DOHH2 (cell line): Measurements from ENCODE around the gene CROCC.
"Not testable (repeated sequence)": the region's sequence is repeated elsewhere in the genome, so short reads cannot be mapped to it uniquely, and the experiment has no call there.

Source experiments
- H3F3A ChIP-seq: fragments of 200-600 bp; sonication (generic), shearing (Covaris generic); 2 replicates; pipeline ENCODE4 v1.6.0; 2016; ENCODE audit warnings: antibody characterized with exemption, mild to moderate bottlenecking; ENCODE audit not compliant: control insufficient read depth, insufficient read depth
- H3K27ac ChIP-seq: fragments of 200-600 bp; sonication (generic); 2 replicates; pipeline ENCODE4 v1.5.1; 2014; ENCODE audit warnings: low read depth, mild to moderate bottlenecking, low read length, moderate library complexity
- H3K27me3 ChIP-seq: fragments of 200-600 bp; sonication (generic); 2 replicates; pipeline ENCODE4 v1.6.1; 2014; ENCODE audit warnings: mild to moderate bottlenecking, low read length, mixed read lengths; ENCODE audit not compliant: control insufficient read depth
- H3K36me3 ChIP-seq: fragments of 200-600 bp; sonication (generic); 2 replicates; pipeline ENCODE4 v1.6.1; 2014; ENCODE audit warnings: mild to moderate bottlenecking, low read length, moderate library complexity, mixed read lengths; ENCODE audit not compliant: control insufficient read depth
- H3K4me1 ChIP-seq: fragments of 200-600 bp; sonication (generic); 2 replicates; pipeline ENCODE4 v1.6.1; 2014; ENCODE audit warnings: mild to moderate bottlenecking, low read length, mixed read lengths; ENCODE audit not compliant: control insufficient read depth
- H3K4me2 ChIP-seq: fragments of 200-600 bp; sonication (generic); 2 replicates; pipeline ENCODE4 v1.6.0; 2014; ENCODE audit warnings: mild to moderate bottlenecking, low read length, moderate library complexity
- H3K4me3 ChIP-seq: fragments of 200-600 bp; sonication (generic); 2 replicates; pipeline ENCODE4 v1.5.1; 2014; ENCODE audit warnings: mild to moderate bottlenecking, low read length, mixed read lengths
- H3K79me2 ChIP-seq: fragments of 200-600 bp; sonication (generic); 2 replicates; pipeline ENCODE4 v1.6.1; 2014; ENCODE audit warnings: mild to moderate bottlenecking, low read length, mixed read lengths; ENCODE audit not compliant: control insufficient read depth
- H3K9me2 ChIP-seq: fragments of 200-600 bp; sonication (generic); replicated peaks from 2 replicates; pipeline ENCODE4 v1.6.1; 2014; ENCODE audit warnings: mild to moderate bottlenecking, low read length, mixed read lengths; ENCODE audit not compliant: control insufficient read depth
- H3K9me3 ChIP-seq: fragments of 200-600 bp; sonication (generic); 2 replicates; pipeline ENCODE4 v1.6.1; 2014; ENCODE audit warnings: antibody characterized with exemption, low read length, mixed read lengths; ENCODE audit not compliant: control insufficient read depth, insufficient read depth
- H4K20me1 ChIP-seq: fragments of 200-600 bp; sonication (generic); 2 replicates; pipeline ENCODE4 v1.6.0; 2014; ENCODE audit warnings: low read depth, mild to moderate bottlenecking, antibody characterized with exemption, low read length, moderate library complexity; ENCODE audit not compliant: control insufficient read depth, insufficient read depth
- EZH2phosphoT487 ChIP-seq: fragments of 200-600 bp; sonication (generic); IDR thresholded peaks from 2 replicates; pipeline ENCODE4 v1.6.1; 2017; ENCODE audit warnings: borderline replicate concordance, mild to moderate bottlenecking, antibody characterized with exemption, low read length, moderate library complexity, mixed read lengths
- TF ChIP-seq, protein P1 (sequence below): fragments of 200-600 bp; sonication (generic); IDR thresholded peaks from one replicate; pipeline ENCODE4 v1.5.1; 2014; ENCODE audit warnings: antibody characterized with exemption, mild to moderate bottlenecking, low read depth, low read length; ENCODE audit not compliant: poor library complexity, severe bottlenecking

The CROCC gene

DNA sequence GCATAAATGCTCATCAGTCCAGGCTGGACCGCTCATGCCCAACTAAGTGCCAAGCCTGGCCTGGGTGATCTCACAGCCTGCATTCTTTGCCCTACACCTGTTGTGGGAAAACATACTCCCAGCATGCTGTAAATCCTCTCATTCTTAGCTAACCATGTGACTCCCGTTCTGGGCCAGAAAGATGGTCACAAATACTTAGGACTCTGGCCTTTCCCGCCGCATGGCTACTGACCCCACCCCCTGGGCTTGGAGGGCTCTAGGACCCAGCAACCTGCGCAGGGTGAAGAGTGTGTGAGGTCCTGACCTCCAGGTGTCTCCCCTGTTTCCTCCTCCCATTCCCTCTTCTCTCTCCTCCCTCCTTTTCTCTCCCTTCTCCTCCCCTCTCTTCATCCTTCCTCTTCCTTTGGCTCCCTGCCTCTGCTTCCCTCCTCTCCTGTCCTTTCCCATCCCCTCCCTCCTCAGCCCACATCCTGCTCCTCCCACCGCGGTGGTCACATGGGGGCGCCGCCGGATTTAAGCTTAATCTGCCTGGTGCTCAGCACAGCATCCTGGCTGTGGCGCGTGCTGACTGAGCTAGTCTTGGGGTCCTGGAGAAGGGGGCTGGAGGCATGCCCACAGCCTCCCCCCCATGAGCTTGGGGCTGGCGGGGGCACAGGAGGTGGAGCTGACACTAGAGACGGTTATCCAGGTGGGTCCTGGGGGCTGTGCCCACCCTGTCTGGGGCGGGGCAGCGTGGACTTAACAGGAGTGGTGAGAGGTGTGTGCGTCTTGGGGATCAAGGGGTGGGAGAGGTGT lies at the start of gene CROCC:
Gene CROCC (plus strand): TSS at position 541 of the 795 bp plus-strand sequence. CDS start 88 bp downstream, at position 629.
- no peaks in the 10 kb centered on the region for H3F3A ChIP-seq
- H3K79me2 ChIP-seq, result no peaks in the 10 kb centered on the region
- TF ChIP-seq EZH2phosphoT487, result no peak
- TF ChIP-seq, protein P1, sequence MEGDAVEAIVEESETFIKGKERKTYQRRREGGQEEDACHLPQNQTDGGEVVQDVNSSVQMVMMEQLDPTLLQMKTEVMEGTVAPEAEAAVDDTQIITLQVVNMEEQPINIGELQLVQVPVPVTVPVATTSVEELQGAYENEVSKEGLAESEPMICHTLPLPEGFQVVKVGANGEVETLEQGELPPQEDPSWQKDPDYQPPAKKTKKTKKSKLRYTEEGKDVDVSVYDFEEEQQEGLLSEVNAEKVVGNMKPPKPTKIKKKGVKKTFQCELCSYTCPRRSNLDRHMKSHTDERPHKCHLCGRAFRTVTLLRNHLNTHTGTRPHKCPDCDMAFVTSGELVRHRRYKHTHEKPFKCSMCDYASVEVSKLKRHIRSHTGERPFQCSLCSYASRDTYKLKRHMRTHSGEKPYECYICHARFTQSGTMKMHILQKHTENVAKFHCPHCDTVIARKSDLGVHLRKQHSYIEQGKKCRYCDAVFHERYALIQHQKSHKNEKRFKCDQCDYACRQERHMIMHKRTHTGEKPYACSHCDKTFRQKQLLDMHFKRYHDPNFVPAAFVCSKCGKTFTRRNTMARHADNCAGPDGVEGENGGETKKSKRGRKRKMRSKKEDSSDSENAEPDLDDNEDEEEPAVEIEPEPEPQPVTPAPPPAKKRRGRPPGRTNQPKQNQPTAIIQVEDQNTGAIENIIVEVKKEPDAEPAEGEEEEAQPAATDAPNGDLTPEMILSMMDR, result peak; percentile 30
- H3K36me3 ChIP-seq, result no peaks in the 10 kb centered on the region
- no peaks in the 10 kb centered on the region for H4K20me1 ChIP-seq
- H3K9me3 ChIP-seq, result no peaks in the 10 kb centered on the region
- H3K9me2 ChIP-seq, result no peaks in the 10 kb centered on the region
- H3K4me3 ChIP-seq, result peak within 1 kb of the TSS; percentile 59
- no peaks in the 10 kb centered on the region for H3K27me3 ChIP-seq
- peak within 1 kb of the TSS; percentile 74 for H3K4me2 ChIP-seq
- H3K27ac ChIP-seq, result no peak within 1 kb of the TSS
- H3K4me1 ChIP-seq, result peaks cover 15% of the 10 kb centered on the region

- H3K9me2 ChIP-seq, H3K27ac ChIP-seq, H3F3A ChIP-seq, H3K4me1 ChIP-seq, H3K36me3 ChIP-seq, H3K79me2 ChIP-seq, H3K9me3 ChIP-seq, H4K20me1 ChIP-seq: not testable (repeated sequence)
- H3K27me3 ChIP-seq, result peaks cover 15% of the 10 kb centered on the region
- H3K4me2 ChIP-seq, result peak overlapping the region; percentile 52
- H3K4me3 ChIP-seq, result peak overlapping the region; percentile 49
These were observed 49.3 kb upstream of the CROCC start for GRCh38 chr1:16872152-16873075.

DNA sequence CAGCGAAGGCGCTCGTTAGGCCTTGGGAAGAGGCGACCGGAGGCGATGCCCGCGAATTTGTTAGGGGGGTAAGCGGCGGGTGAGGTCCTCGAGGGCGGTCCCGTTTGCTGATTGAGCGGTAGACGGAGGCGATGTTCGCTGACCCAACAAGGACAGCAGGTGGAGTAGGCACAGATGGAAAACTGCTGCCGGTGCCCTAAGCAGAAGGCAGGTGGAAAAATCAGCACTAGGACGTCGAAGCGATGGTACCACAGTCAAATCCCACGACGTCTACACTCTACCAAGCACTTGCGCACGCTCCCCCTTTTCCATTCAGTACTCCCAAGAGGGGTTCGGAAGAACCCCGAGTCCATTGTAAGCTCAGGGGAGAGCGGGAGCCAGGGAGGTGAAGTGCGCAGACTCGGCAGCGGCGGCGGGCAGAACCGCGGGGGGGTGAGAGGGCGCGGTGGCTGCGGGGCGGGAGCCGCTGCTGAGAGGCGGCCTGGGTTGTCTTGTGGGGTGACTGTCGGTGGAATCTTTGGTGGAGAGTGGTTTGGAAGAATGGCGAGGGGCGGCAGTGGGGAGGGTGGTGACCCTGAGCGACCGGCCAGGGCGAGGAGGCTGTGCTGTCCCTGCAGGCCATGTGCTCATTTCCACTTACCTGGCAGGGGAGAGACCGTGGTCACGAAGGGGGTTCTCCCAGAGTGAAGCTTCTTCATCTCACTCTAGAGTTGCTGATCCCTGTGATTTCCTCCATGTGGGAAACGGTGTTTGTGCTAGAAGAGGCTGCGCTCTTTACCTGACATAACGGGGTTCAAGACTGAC lies 48.5 kb upstream of the CROCC start:
- H3K79me2 ChIP-seq, H3F3A ChIP-seq, H3K27ac ChIP-seq, H4K20me1 ChIP-seq, H3K36me3 ChIP-seq, H3K4me1 ChIP-seq, H3K9me3 ChIP-seq, H3K9me2 ChIP-seq: not testable (repeated sequence)
- Histone ChIP-seq H3K4me2 (peak overlapping the region; percentile 52), H3K4me3 (peak overlapping the region; percentile 49), H3K27me3 (peaks cover 15% of the 10 kb centered on the region)

- H3F3A ChIP-seq, H3K4me2 ChIP-seq, H3K27ac ChIP-seq, H3K36me3 ChIP-seq, H4K20me1 ChIP-seq, H3K4me1 ChIP-seq, H3K9me2 ChIP-seq, H3K9me3 ChIP-seq, H3K79me2 ChIP-seq, H3K4me3 ChIP-seq: not testable (repeated sequence)
- H3K27me3 ChIP-seq, result peaks cover 26% of the 10 kb centered on the region
These were observed 46.6 kb upstream of the CROCC start for GRCh38 chr1:16874968-16875765.

- not testable (repeated sequence) for H4K20me1 ChIP-seq, H3K27ac ChIP-seq, H3K9me3 ChIP-seq, H3K36me3 ChIP-seq, H3K9me2 ChIP-seq, H3F3A ChIP-seq, H3K4me3 ChIP-seq, H3K4me2 ChIP-seq, H3K79me2 ChIP-seq, H3K4me1 ChIP-seq
- peaks cover 26% of the 10 kb centered on the region for H3K27me3 ChIP-seq
These were observed 40.0 kb upstream of the CROCC start for GRCh38 chr1:16881742-16882141.
